K562 (cell line): ENCODE measurements around the gene OXLD1. TPM values are rescaled to one million over a fixed set of nuclear protein-coding genes. Genes with fewer than 3 reads are reported as not detected.

Experiments
- CBFB ChIP-seq: sonication (generic); formaldehyde crosslinking; IDR thresholded peaks from 2 replicates; pipeline ENCODE4 v1.4.0; 2020; ENCODE audit warnings: mild to moderate bottlenecking, missing genetic modification reagents
- E2F6 ChIP-seq, 2 experiments: IDR thresholded peaks; 2 replicates each; pipeline ENCODE4 v1.6.1; 2011; ENCODE audit warnings: borderline replicate concordance in 1 of 2, control low read depth in 1 of 2, low read depth in 1 of 2, low read length in 1 of 2, mild to moderate bottlenecking in 1 of 2, mixed read lengths in 1 of 2, moderate library complexity in 1 of 2; ENCODE audit not compliant: insufficient read depth in 1 of 2, insufficient read length in 1 of 2, poor library complexity in 1 of 2, severe bottlenecking in 1 of 2; ENCODE audit errors: extremely low read depth in 1 of 2
- EGR1 ChIP-seq: fragments of 450-650 bp; conservative IDR thresholded peaks from 2 replicates; pipeline ENCODE4 v1.6.1; 2017; ENCODE audit warnings: mild to moderate bottlenecking
- KDM1A ChIP-seq, 2 experiments: fragments of 450-650 bp; IDR thresholded peaks; 2 replicates each; pipeline ENCODE4 v1.6.1; 2016; ENCODE audit warnings: mild to moderate bottlenecking in 2 of 2
- L3MBTL2 ChIP-seq: fragments of 450-650 bp; IDR thresholded peaks from 2 replicates; pipeline ENCODE4 v1.6.1; 2016; ENCODE audit warnings: mild to moderate bottlenecking, moderate library complexity
- NFIC ChIP-seq: fragments of 450-650 bp; IDR thresholded peaks from 2 replicates; pipeline ENCODE4 v1.6.1; 2017; ENCODE audit warnings: mild to moderate bottlenecking, inconsistent platforms
- RFX1 ChIP-seq: fragments of 450-650 bp; IDR thresholded peaks from 2 replicates; pipeline ENCODE4 v1.6.1; 2016; ENCODE audit warnings: mild to moderate bottlenecking, moderate library complexity
- SMARCE1 ChIP-seq: fragments of 450-650 bp; IDR thresholded peaks from 2 replicates; pipeline ENCODE4 v1.7.1; 2016; ENCODE audit warnings: mild to moderate bottlenecking
- TGIF2 ChIP-seq: sonication (generic); formaldehyde crosslinking; IDR thresholded peaks from 2 replicates; pipeline ENCODE4 v1.8.1; 2022; ENCODE audit warnings: mild to moderate bottlenecking, missing genetic modification reagents, moderate library complexity
- ZBTB43 ChIP-seq: sonication (generic); formaldehyde crosslinking; IDR thresholded peaks from 2 replicates; pipeline ENCODE4 v1.8.0; 2023; ENCODE audit warnings: mild to moderate bottlenecking, missing genetic modification reagents
- ZNF239 ChIP-seq: fragments of 250-450 bp; sonication (Bioruptor Pico); IDR thresholded peaks from 2 replicates; pipeline ENCODE4 v1.4.0; 2020; ENCODE audit warnings: mild to moderate bottlenecking
- ZNF431 ChIP-seq: sonication (generic); formaldehyde crosslinking; IDR thresholded peaks from 2 replicates; pipeline ENCODE4 v1.8.0; 2022; ENCODE audit warnings: mild to moderate bottlenecking, missing genetic modification reagents
- ZNF445 ChIP-seq: fragments of 250-450 bp; sonication (Bioruptor Pico); IDR thresholded peaks from 2 replicates; pipeline ENCODE4 v1.4.0; 2020; ENCODE audit warnings: low read depth, mild to moderate bottlenecking, moderate library complexity
- ZNF740 ChIP-seq, 3 experiments: fragments of 200-800 bp in 1 of 3; sonication (Bioruptor generic) in 1 of 3; sonication (generic) in 1 of 3; formaldehyde crosslinking in 1 of 3; IDR thresholded peaks; 2 replicates each; pipeline versions ENCODE4 v1.6.1 to v1.8.0; 2016 to 2022; ENCODE audit warnings: mild to moderate bottlenecking in 2 of 3, missing compliant biosample characterization in 2 of 3, missing genetic modification characterization in 2 of 3, missing genetic modification reagents in 1 of 3
- ZNF79 ChIP-seq: fragments of 250-450 bp; sonication (Bioruptor Pico); IDR thresholded peaks from 2 replicates; pipeline ENCODE4 v1.4.0; 2020; ENCODE audit warnings: low read depth, mild to moderate bottlenecking, moderate library complexity
- polyA plus RNA-seq, 8 experiments: library from polyadenylated mRNA; depleted of rRNA in 4 of 8; stranded (reverse) in 5 of 8; unstranded in 3 of 8; fragments of >200 nt; fragmentation: Nextera tagmentation in 2 of 8; fragmentation: Illumina TruSeq in 1 of 8; extraction: Ambion mirVana in 2 of 8; extraction: Trizol in 1 of 8; gene quantifications; 2 replicates each; pipeline versions ENCODE4 v1.2.1 to v1.2.3, GENCODE V29; 2011 to 2014; ENCODE audit warnings: inconsistent platforms in 1 of 8, missing spikeins in 1 of 8
- total RNA-seq, 7 experiments: library from RNA; depleted of rRNA in 6 of 7; stranded (reverse); fragments of >200 nt in 6 of 7; fragmentation: Illumina TruSeq in 2 of 7; extraction: Trizol in 2 of 7; gene quantifications; 2 replicates each; pipeline versions ENCODE4 v1.2.1 to v1.2.3, GENCODE V29; 2011 to 2021; ENCODE audit warnings: low replicate concordance in 1 of 7
- TF ChIP-seq, protein P1 (sequence below): fragments of 250-450 bp; sonication (Bioruptor Pico); IDR thresholded peaks from 2 replicates; pipeline ENCODE4 v1.5.0; 2020; ENCODE audit warnings: mild to moderate bottlenecking
- TF ChIP-seq, protein P2 (sequence below): IDR thresholded peaks from 3 replicates; pipeline ENCODE4 v1.6.1; 2011; ENCODE audit warnings: borderline replicate concordance, mild to moderate bottlenecking; ENCODE audit not compliant: insufficient read length, insufficient read depth

OXLD1 gene
- total and polyA plus RNA-seq, 9 of the 15 experiments (the other 6 are each of a cell fraction or from before 2014, with no cell fraction given): 4.4 to 115 (median 29.3) TPM

GRCh38 chr17:81636505-81637288 lies 29.7 kb downstream of the OXLD1 start, which contains the start of the genes NPLOC4 and TSPAN10 (continued):
- TF ChIP-seq ZNF79 (CRISPR knock-in tag): no peak
- no peak for TF ChIP-seq ZNF431
- 0 out of 4 replicates have a peak, but pooled peaks of 1 of the 2 experiments have one; percentile 7 for TF ChIP-seq KDM1A (IDR thresholded peaks at IDR 0.05)
- TF ChIP-seq CBFB (CRISPR knock-in tag): no peak
- peak; percentile 24; the same call in 1 of the 2 replicates for TF ChIP-seq SMARCE1
- TF ChIP-seq E2F6 (IDR thresholded peaks at IDR 0.05; ENCODE audit: borderline replicate concordance in 1 of 2, extremely low read depth in 1 of 2, insufficient read depth in 1 of 2, insufficient read length in 1 of 2, low read depth in 1 of 2, low read length in 1 of 2, poor library complexity in 1 of 2, severe bottlenecking in 1 of 2): peak; percentile 34 to 83
- TF ChIP-seq NFIC: 0 out of 2 replicates have a peak, but pooled peaks have one; percentile 22
- TF ChIP-seq, protein P1, sequence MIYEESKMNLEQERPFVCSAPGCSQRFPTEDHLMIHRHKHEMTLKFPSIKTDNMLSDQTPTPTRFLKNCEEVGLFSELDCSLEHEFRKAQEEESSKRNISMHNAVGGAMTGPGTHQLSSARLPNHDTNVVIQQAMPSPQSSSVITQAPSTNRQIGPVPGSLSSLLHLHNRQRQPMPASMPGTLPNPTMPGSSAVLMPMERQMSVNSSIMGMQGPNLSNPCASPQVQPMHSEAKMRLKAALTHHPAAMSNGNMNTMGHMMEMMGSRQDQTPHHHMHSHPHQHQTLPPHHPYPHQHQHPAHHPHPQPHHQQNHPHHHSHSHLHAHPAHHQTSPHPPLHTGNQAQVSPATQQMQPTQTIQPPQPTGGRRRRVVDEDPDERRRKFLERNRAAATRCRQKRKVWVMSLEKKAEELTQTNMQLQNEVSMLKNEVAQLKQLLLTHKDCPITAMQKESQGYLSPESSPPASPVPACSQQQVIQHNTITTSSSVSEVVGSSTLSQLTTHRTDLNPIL (CRISPR knock-in tag): no peak
- no peak for TF ChIP-seq ZNF239
- TF ChIP-seq ZNF445 (CRISPR knock-in tag): no peak
- TF ChIP-seq ZNF740 (CRISPR knock-in tag; IDR thresholded peaks at IDR 0.05): no peak
- 0 out of 4 replicates have a peak, but pooled peaks of 1 of the 2 experiments have one; percentile 60 for TF ChIP-seq ZNF740 (tag; IDR thresholded peaks at IDR 0.05)
- TF ChIP-seq, protein P2, sequence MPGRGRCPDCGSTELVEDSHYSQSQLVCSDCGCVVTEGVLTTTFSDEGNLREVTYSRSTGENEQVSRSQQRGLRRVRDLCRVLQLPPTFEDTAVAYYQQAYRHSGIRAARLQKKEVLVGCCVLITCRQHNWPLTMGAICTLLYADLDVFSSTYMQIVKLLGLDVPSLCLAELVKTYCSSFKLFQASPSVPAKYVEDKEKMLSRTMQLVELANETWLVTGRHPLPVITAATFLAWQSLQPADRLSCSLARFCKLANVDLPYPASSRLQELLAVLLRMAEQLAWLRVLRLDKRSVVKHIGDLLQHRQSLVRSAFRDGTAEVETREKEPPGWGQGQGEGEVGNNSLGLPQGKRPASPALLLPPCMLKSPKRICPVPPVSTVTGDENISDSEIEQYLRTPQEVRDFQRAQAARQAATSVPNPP: no peak
- no peak for TF ChIP-seq TGIF2 (CRISPR knock-in tag)
- no peak; the same call in 1 of the 2 replicates for TF ChIP-seq L3MBTL2
- TF ChIP-seq ZBTB43: no peak
- TF ChIP-seq RFX1: no peak
- TF ChIP-seq EGR1: peak; percentile 99
